GM12891 (cell line): Measurements from ENCODE around the gene AIFM3.

Experiments
- DNase-seq: peaks from one replicate; pipeline ENCODE4 v3.0.0; 2011; ENCODE audit warnings: low spot score; ENCODE audit not compliant: insufficient read length
- FAIRE-seq: peaks from 2 replicates; lab custom pipeline; 2011; peaks lifted over from hg19 to GRCh38; lab: Jason Lieb, UNC
- PAX5 ChIP-seq: IDR thresholded peaks from 2 replicates; pipeline ENCODE4 v1.6.1; 2011; ENCODE audit warnings: low read length, moderate library complexity, mild to moderate bottlenecking; ENCODE audit not compliant: insufficient read depth, severe bottlenecking
- POLR2A ChIP-seq: IDR thresholded peaks from 2 replicates; pipeline ENCODE4 v1.6.1; 2011; ENCODE audit warnings: low read depth, low read length, control low read depth
- POLR2AphosphoS5 ChIP-seq: IDR thresholded peaks from 2 replicates; pipeline ENCODE4 v1.6.1; 2011; ENCODE audit warnings: low read depth, low read length, control low read depth
- POU2F2 ChIP-seq: IDR thresholded peaks from 2 replicates; pipeline ENCODE4 v1.6.1; 2011; ENCODE audit warnings: low read depth, mild to moderate bottlenecking, control low read depth, low read length, moderate library complexity
- SPI1 ChIP-seq: IDR thresholded peaks from 2 replicates; pipeline ENCODE4 v1.6.1; 2011; ENCODE audit warnings: low read depth, low read length, control low read depth
- TAF1 ChIP-seq: IDR thresholded peaks from 2 replicates; pipeline ENCODE4 v1.6.1; 2011; ENCODE audit warnings: low read depth, low read length, control low read depth

AIFM3 gene

DNA sequence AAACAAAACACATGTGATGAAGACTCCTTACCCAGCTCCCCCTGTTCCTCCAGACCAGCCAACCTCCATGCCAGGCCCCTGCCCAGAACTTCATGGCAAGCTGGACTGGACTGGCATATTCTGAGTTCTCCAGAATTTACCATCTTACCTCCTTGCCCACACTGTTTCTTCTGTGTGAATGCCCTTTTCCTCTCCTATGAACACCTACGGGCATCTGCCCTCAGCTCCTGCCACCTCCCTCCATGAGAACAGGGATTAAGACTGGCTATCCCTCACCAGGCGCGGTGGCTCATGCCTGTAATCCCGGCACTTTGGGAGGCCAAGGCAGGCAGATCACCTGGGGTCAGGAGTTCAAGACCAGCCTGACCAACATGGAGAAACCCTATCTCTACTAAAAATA lies 6.4 kb upstream of the AIFM3 start:
- TF ChIP-seq POU2F2 (no peak), POLR2AphosphoS5 (no peak), POLR2A (no peak), TAF1 (no peak), SPI1 (no peak), PAX5 (no peak)
- DNase-seq (no peak), FAIRE-seq (no peak)

- FAIRE-seq: no peak
- DNase-seq: no peak
- no peak for TF ChIP-seq POLR2AphosphoS5
- TF ChIP-seq TAF1: no peak
- TF ChIP-seq PAX5: no peak
- no peak for TF ChIP-seq POLR2A
- TF ChIP-seq POU2F2: no peak
- no peak for TF ChIP-seq SPI1
These were observed 4.5 kb upstream of the AIFM3 start for GRCh38 chr22:20962491-20962945.

GRCh38 chr22:20963201-20964052 lies 3.6 kb upstream of the AIFM3 start:
- no peak for FAIRE-seq
- no peak for DNase-seq
- TF ChIP-seq PAX5 (no peak), SPI1 (no peak), POLR2A (no peak), TAF1 (no peak), POU2F2 (no peak), POLR2AphosphoS5 (no peak)

DNA sequence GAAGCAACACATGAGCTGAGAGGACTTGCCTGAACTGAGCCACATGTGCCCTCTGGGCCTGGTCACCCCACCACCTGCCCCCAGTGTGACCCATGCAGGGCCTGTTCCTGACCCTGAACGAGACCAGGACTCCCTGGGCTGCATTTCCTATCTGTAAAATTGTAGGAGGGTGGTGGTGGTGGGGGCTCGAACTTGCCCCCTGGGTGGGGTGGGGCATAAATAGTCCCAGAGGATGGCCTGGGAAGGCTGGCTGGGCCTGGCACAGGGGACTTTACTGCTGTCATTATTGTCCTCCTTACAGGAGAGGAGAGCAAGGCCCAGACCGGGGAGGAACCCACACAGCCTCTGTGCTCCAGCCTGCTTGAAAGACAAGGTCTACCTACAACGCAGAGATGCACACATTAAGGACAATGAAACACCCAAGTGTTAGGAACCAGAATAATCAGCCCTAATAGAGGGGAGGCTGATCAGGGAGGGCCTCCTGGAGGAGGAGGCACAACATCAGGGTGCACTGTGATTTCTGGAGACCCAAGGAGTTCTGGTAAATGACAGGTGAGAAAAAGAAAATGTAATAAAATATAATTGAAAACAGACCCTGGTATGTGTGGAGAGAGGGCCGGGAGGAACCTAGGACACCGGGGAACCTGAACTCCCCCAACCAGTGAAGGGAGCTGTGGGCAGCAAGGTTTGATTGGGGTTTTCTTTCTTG lies 2.8 kb upstream of the AIFM3 start:
- TF ChIP-seq TAF1: no peak
- TF ChIP-seq POLR2A: no peak
- FAIRE-seq (no peak), DNase-seq (no peak)

DNA sequence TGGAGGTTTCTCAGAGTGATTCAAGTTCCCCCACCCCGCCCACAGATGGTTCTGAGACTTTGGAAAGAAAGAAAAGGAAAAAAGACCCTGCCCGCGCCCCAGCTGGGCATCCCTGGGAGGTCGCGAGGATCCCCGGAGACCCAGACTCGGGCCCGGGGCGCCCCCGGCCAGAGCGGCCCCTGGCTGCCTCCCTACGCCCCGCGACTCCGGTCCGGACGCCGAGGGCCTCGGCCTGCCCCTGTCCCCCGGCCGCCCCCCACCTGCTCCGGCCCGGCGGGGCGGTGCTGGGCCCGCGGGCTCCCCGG lies 2.3 kb upstream of the AIFM3 start:
- no peak for DNase-seq
- FAIRE-seq: no peak
- TF ChIP-seq POLR2AphosphoS5: no peak
- TF ChIP-seq PAX5: no peak
- no peak for TF ChIP-seq TAF1
- TF ChIP-seq POLR2A: no peak
- TF ChIP-seq POU2F2: no peak
- no peak for TF ChIP-seq SPI1

- DNase-seq: no peak
- no peak for FAIRE-seq
- TF ChIP-seq PAX5: no peak
- TF ChIP-seq POLR2A: no peak
- no peak for TF ChIP-seq SPI1
- no peak for TF ChIP-seq TAF1
- no peak for TF ChIP-seq POLR2AphosphoS5
- no peak for TF ChIP-seq POU2F2
These were observed 1.8 kb upstream of the AIFM3 start for GRCh38 chr22:20965104-20965887.

DNA sequence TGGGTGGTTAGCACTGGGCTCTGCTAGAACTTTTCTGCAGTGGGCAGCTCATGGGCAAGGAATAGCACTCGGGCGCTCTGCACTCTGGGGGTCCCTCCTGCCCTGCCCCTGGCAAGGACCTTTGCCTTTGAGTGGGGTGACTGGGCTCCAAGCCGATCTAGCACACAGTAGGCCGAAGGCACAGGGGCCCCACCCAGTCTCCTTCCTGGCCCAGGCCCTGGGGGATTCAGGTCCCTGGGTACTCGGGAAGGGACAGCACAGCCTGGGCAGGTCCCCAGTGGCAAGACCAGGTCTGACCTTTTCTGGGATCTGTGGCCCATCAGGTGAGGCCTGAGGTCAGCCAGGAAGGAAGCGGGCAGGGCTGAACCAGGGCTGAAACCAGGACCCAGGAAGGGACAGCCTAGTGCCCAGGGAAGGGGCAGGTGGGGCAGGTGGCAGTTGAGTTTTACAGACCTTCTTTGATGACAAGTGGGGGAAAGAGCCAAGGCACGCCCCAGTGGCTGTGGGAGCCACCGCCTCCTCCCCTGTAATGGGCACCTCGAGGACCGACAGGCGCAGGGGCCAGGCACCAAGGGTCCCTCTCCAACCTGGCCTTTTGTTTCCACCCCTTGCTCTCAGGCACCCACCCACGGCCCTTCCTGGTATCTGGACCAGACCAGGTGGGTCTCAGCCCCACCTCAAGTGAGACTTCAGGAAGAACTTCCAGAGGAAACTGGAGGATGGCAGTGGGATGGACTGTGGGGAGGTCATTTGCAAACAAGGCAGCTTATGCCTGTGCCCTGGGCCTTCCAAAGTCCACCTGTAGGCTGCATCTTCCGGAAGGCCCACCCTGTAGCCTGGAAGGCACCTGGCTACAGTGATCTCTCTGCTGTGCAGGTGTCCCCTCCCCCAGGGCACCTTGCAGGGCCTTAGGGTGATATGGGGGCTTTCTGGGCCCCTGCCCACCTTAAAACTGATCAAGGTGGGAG lies 883 bp upstream of the AIFM3 start:
- no peak for DNase-seq
- FAIRE-seq: no peak
- TF ChIP-seq POU2F2 (no peak), TAF1 (no peak), POLR2A (no peak), POLR2AphosphoS5 (no peak), SPI1 (no peak), PAX5 (no peak)

- FAIRE-seq (no peak), DNase-seq (no peak)
- TF ChIP-seq POLR2A (no peak), POU2F2 (no peak)
These were observed 699 bp downstream of the AIFM3 start for GRCh38 chr22:20967697-20968211.
